Ishikawa (cell line): Measurements from ENCODE around the gene UBALD1.

Experiments
- CEBPB ChIP-seq: IDR thresholded peaks from 2 replicates; pipeline ENCODE4 v1.6.1; 2012
- CREB1 ChIP-seq: IDR thresholded peaks from 2 replicates; pipeline ENCODE4 v1.6.1; 2012; ENCODE audit warnings: low read depth
- EGR1 ChIP-seq: IDR thresholded peaks from 2 replicates; pipeline ENCODE4 v1.6.1; 2012
- EP300 ChIP-seq: IDR thresholded peaks from 2 replicates; pipeline ENCODE4 v1.6.1; 2012; ENCODE audit warnings: borderline replicate concordance
- FOXM1 ChIP-seq: IDR thresholded peaks from 2 replicates; pipeline ENCODE4 v1.6.1; 2012; ENCODE audit warnings: low read depth, borderline replicate concordance
- NFIC ChIP-seq: IDR thresholded peaks from 2 replicates; pipeline ENCODE4 v1.6.1; 2012
- RAD21 ChIP-seq: IDR thresholded peaks from 2 replicates; pipeline ENCODE4 v1.6.1; 2012; ENCODE audit warnings: low read depth
- REST ChIP-seq: IDR thresholded peaks from 2 replicates; pipeline ENCODE4 v1.6.1; 2012; ENCODE audit warnings: low read depth, mild to moderate bottlenecking
- TAF1 ChIP-seq: IDR thresholded peaks from 2 replicates; pipeline ENCODE4 v1.6.1; 2012; ENCODE audit warnings: low read depth, mild to moderate bottlenecking
- TCF12 ChIP-seq: IDR thresholded peaks from 2 replicates; pipeline ENCODE4 v1.6.1; 2012; ENCODE audit warnings: low read depth
- TEAD4 ChIP-seq: IDR thresholded peaks from 2 replicates; pipeline ENCODE4 v1.6.1; 2012
- USF1 ChIP-seq: IDR thresholded peaks from 2 replicates; pipeline ENCODE4 v1.6.1; 2012
- YY1 ChIP-seq: IDR thresholded peaks from 2 replicates; pipeline ENCODE4 v1.6.1; 2012; ENCODE audit warnings: low read depth
- ZBTB7A ChIP-seq: IDR thresholded peaks from 2 replicates; pipeline ENCODE4 v1.6.1; 2012; ENCODE audit warnings: low read depth
- TF ChIP-seq, protein P1 (sequence below): IDR thresholded peaks from 2 replicates; pipeline ENCODE4 v1.6.1; 2012

Gene UBALD1

GRCh38 chr16:4611337-4612021, 3.2 kb downstream of the UBALD1 start:
- TF ChIP-seq CEBPB = peak; percentile 70; the same call in 1 of the 2 replicates
- no peak for TF ChIP-seq USF1
- no peak for TF ChIP-seq CREB1

GRCh38 chr16:4610011-4611005, 4.4 kb downstream of the UBALD1 start:
- no peak for TF ChIP-seq REST
- no peak for TF ChIP-seq EGR1
- TF ChIP-seq, protein P1, sequence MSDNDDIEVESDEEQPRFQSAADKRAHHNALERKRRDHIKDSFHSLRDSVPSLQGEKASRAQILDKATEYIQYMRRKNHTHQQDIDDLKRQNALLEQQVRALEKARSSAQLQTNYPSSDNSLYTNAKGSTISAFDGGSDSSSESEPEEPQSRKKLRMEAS = no peak
- no peak for TF ChIP-seq YY1
- TF ChIP-seq FOXM1 = no peak
- TF ChIP-seq NFIC = no peak

- TF ChIP-seq, protein P1 = no peak
- TF ChIP-seq FOXM1 = no peak
Measured at GRCh38 chr16:4609200-4610010, 5.3 kb downstream of the UBALD1 start.

DNA sequence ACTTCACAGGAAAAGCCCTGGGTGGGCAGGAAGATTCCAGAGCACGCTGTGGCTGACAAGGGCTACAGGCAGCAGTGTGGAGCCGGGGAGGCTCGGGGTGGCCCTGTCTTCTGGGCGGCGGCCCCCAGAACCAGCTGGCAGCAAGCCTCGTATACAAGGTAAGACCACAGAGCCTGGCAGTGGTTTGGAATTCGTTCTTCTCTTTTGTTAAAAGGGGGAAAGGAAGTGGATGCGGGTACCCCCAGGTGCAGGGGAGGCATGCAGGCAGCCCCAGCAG, 6.0 kb downstream of the UBALD1 start:
- no peak for TF ChIP-seq YY1
- TF ChIP-seq REST = no peak
- no peak for TF ChIP-seq CREB1
- no peak for TF ChIP-seq USF1
- no peak for TF ChIP-seq RAD21
- TF ChIP-seq TEAD4 = no peak
- TF ChIP-seq TAF1 = no peak
- TF ChIP-seq EGR1 = no peak
- TF ChIP-seq ZBTB7A = no peak
- no peak for TF ChIP-seq TCF12

DNA sequence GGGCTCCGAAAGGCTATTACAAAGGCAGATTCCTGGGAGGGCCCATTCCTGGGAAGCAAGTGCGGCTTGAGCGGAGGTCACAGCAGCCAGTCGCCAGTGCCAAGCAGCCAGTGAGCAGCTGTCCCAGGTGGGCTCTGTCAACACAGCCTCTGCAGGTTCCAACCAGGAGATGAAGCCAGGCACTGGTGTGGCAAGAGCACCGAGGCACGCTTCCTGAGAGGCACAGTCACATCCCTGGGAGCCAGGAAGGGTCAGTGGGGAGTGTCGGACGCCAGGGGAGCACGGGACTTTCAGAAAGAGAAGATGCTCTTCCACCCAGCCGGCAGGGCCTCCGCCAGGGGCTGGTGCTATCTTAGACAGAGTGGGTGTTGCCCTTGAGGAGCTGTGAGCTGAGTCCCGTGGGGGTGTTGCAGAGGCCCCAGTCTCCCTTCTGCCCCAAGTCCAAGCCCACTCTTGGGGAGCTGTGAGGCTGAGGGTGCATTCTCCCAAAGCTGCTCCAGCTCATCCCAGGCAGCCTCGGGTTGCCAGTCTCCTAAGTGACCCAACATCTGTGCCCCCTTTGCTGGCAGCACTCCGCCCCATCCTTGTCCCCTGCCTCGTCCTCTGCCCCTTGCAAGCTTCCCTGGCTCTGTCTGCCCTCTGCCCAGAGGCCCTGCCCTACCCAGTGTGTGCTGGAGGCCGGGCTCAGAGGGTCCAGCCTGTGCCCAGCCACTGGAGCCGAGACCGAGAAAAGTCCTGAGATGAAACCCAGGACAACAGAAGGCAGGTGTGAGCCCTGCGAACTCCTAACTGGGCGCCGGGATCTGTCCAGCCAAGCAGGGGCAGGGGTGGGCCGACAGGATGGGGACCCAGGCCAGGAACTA, 6.6 kb downstream of the UBALD1 start:
- no peak for TF ChIP-seq USF1
- TF ChIP-seq EP300 = no peak
- no peak for TF ChIP-seq RAD21
- no peak for TF ChIP-seq NFIC
- TF ChIP-seq ZBTB7A = no peak
- TF ChIP-seq TCF12 = no peak
- TF ChIP-seq TEAD4 = no peak
- no peak for TF ChIP-seq CEBPB
- no peak for TF ChIP-seq YY1
- no peak for TF ChIP-seq FOXM1
- no peak for TF ChIP-seq TAF1
- TF ChIP-seq, protein P1 = no peak
- no peak for TF ChIP-seq EGR1
- TF ChIP-seq REST = no peak
